ENCODE measurements around the gene SPATA31D1. TPM values are rescaled to one million over a fixed set of nuclear protein-coding genes. Genes with fewer than 3 reads are reported as not detected.

Gene SPATA31D1
- total RNA-seq, 1 experiment from 2014 or later = not detected

GRCh38 chr9:81955625-81956024 is 32.9 kb upstream of the SPATA31D1 start (continued):
- no peak for TF ChIP-seq CTCF (IDR thresholded peaks at IDR 0.05 in 2 of 3, conservative IDR thresholded peaks at IDR 0.05 in 1 of 3; ENCODE audit: borderline replicate concordance in 1 of 3, insufficient read depth in 1 of 3, low read depth in 2 of 3, low read length in 2 of 3)

GRCh38 chr9:81964218-81965171 is 24.1 kb upstream of the SPATA31D1 start:
- DNase-seq (ENCODE audit: low read depth, low spot score) = no peak
- no peak for ATAC-seq
- Histone ChIP-seq H3K4me3 (replicated peaks in 1 of 2; ENCODE audit: low read depth in 1 of 2, low read length in 2 of 2) (no peak overlapping the region), H3K4me2 (ENCODE audit: low read length) (no peak overlapping the region), H3K9me2 (ENCODE audit: insufficient read depth) (no peaks in the 10 kb centered on the region), H3K36me3 (ENCODE audit: control insufficient read depth in 1 of 2, insufficient read depth in 2 of 2, low read length in 2 of 2) (no peaks in the 10 kb centered on the region), H4K20me1 (ENCODE audit: insufficient read depth) (no peaks in the 10 kb centered on the region), H2AFZ (ENCODE audit: low read depth, low read length, poor library complexity, severe bottlenecking) (no peak overlapping the region), H3K9ac (ENCODE audit: low read length) (no peak overlapping the region), H3K79me2 (ENCODE audit: insufficient read depth, low read length) (no peaks in the 10 kb centered on the region), H3K4me1 (ENCODE audit: control insufficient read depth in 1 of 2, insufficient read depth in 2 of 2, low read length in 2 of 2) (no peaks in the 10 kb centered on the region), H3K27me3 (ENCODE audit: insufficient read depth, low read length) (no peaks in the 10 kb centered on the region), H3K9me3 (ENCODE audit: control insufficient read depth in 1 of 2, insufficient read depth in 1 of 2, low read depth in 1 of 2, low read length in 2 of 2) (no peaks in the 10 kb centered on the region), H3K27ac (ENCODE audit: low read depth, low read length) (no peak overlapping the region)
- CTCF ChIA-PET = no interaction called here
- intact Hi-C loops (cut with micrococcal nuclease) = no loop called here
- no peak for TF ChIP-seq SRF (IDR thresholded peaks at IDR 0.05; ENCODE audit: low read depth)
- no peak for TF ChIP-seq FOSL1 (IDR thresholded peaks at IDR 0.05; ENCODE audit: low read depth)
- no peak for TF ChIP-seq RAD21 (IDR thresholded peaks at IDR 0.05; ENCODE audit: low read depth)
- TF ChIP-seq ZNF274 (IDR thresholded peaks at IDR 0.05; ENCODE audit: low read depth, low read length) = no peak
- TF ChIP-seq SIN3A (IDR thresholded peaks at IDR 0.05; ENCODE audit: low read depth) = no peak
- TF ChIP-seq CTCF (IDR thresholded peaks at IDR 0.05 in 2 of 3, conservative IDR thresholded peaks at IDR 0.05 in 1 of 3; ENCODE audit: borderline replicate concordance in 1 of 3, insufficient read depth in 1 of 3, low read depth in 2 of 3, low read length in 2 of 3) = no peak
- no peak for TF ChIP-seq EZH2phosphoT487 (IDR thresholded peaks at IDR 0.05; ENCODE audit: borderline replicate concordance)
- no peak for TF ChIP-seq YY1 (IDR thresholded peaks at IDR 0.05; ENCODE audit: extremely low read depth, insufficient replicate concordance, low read depth, low read length)
- no peak for TF ChIP-seq REST (IDR thresholded peaks at IDR 0.05; ENCODE audit: low read depth)
- TF ChIP-seq JUND (IDR thresholded peaks at IDR 0.05) = no peak
- TF ChIP-seq ATF3 (IDR thresholded peaks at IDR 0.05) = no peak
- TF ChIP-seq POLR2A (IDR thresholded peaks at IDR 0.05; ENCODE audit: borderline replicate concordance, extremely low read depth, insufficient read depth, insufficient read length) = no peak
- no peak for TF ChIP-seq EZH2 (IDR thresholded peaks at IDR 0.05)
- POLR2A ChIA-PET = no interaction called here
- no TSS peak for BruUV-seq (replicated peaks)
- RAD21 ChIA-PET (ENCODE audit: low non-redundant PET in 1 of 2, low total read pairs in 2 of 2, uncharacterized antibody in 2 of 2, unreplicated experiment in 2 of 2) = no interaction called here

All from HCT116 (cell line).